Activated effector memory CD4-positive, alpha-beta T cell treated with anti-CD3 and anti-CD28 coated beads, Interleukin-2, amount 50 U/mL, for 16 hours (primary cell): Measurements from ENCODE around the gene NEDD4L.

Experiments
- DNase-seq: peaks from one replicate; pipeline ENCODE4 v3.0.0-alpha.2; 2020

NEDD4L gene

GRCh38 chr18:58334061-58334460 lies 290.0 kb downstream of the NEDD4L start:
- DNase-seq, result no peak

GRCh38 chr18:58335223-58335622 lies 291.2 kb downstream of the NEDD4L start:
- no peak for DNase-seq

GRCh38 chr18:58335821-58336220 lies 291.8 kb downstream of the NEDD4L start:
- DNase-seq, result no peak

- DNase-seq, result no peak
Measured at GRCh38 chr18:58336605-58337004, 292.6 kb downstream of the NEDD4L start.

- DNase-seq, result no peak
Measured at GRCh38 chr18:58337285-58337684, 293.3 kb downstream of the NEDD4L start.

GRCh38 chr18:58337686-58338085 lies 293.7 kb downstream of the NEDD4L start:
- DNase-seq, result no peak

- no peak for DNase-seq
Measured at GRCh38 chr18:58338141-58338540, 294.1 kb downstream of the NEDD4L start.

- DNase-seq, result no peak
Measured at GRCh38 chr18:58338961-58339592, 295.1 kb downstream of the NEDD4L start.

- no peak for DNase-seq
Measured at GRCh38 chr18:58339890-58340289, 295.9 kb downstream of the NEDD4L start.

- no peak for DNase-seq
Measured at GRCh38 chr18:58341916-58342315, 297.9 kb downstream of the NEDD4L start.

GRCh38 chr18:58344080-58344670 lies 300.1 kb downstream of the NEDD4L start:
- DNase-seq, result no peak

GRCh38 chr18:58344861-58345463 lies 300.9 kb downstream of the NEDD4L start:
- no peak for DNase-seq

- DNase-seq, result no peak
Measured at GRCh38 chr18:58345875-58346274, 301.8 kb downstream of the NEDD4L start.

- no peak for DNase-seq
Measured at GRCh38 chr18:58347135-58347534, 303.1 kb downstream of the NEDD4L start.

GRCh38 chr18:58348517-58348916 lies 304.5 kb downstream of the NEDD4L start:
- no peak for DNase-seq

GRCh38 chr18:58348951-58349350 lies 304.9 kb downstream of the NEDD4L start:
- no peak for DNase-seq

GRCh38 chr18:58349650-58350049 lies 305.6 kb downstream of the NEDD4L start:
- DNase-seq, result no peak

GRCh38 chr18:58350526-58350925 lies 306.5 kb downstream of the NEDD4L start:
- no peak for DNase-seq

- DNase-seq, result no peak
Measured at GRCh38 chr18:58351776-58352175, 307.8 kb downstream of the NEDD4L start.

GRCh38 chr18:58353581-58353980 lies 309.6 kb downstream of the NEDD4L start:
- DNase-seq, result no peak

- DNase-seq, result no peak
Measured at GRCh38 chr18:58354051-58354450, 310.0 kb downstream of the NEDD4L start.

- no peak for DNase-seq
Measured at GRCh38 chr18:58354791-58355190, 310.8 kb downstream of the NEDD4L start.

GRCh38 chr18:58355243-58355642 lies 311.2 kb downstream of the NEDD4L start:
- DNase-seq, result no peak

- DNase-seq, result no peak
Measured at GRCh38 chr18:58359218-58359617, 315.2 kb downstream of the NEDD4L start.

GRCh38 chr18:58359620-58360019 lies 315.6 kb downstream of the NEDD4L start:
- DNase-seq, result no peak
